ENCODE results near the gene IL12RB2. TPM values are rescaled to one million over a fixed set of nuclear protein-coding genes. Genes with fewer than 3 reads are reported as not detected.

IL12RB2 gene
- total RNA-seq, 1 donor from 2014 or later, result 1.1 TPM

- H3K4me1 Mint-ChIP-seq, result peaks cover 45% of the 10 kb centered on the region
Observed at GRCh38 chr1:67427947-67428346, 120.3 kb downstream of the IL12RB2 start.

GRCh38 chr1:67429011-67429527, 121.4 kb downstream of the IL12RB2 start:
- no peak for TF ChIP-seq CTCF (IDR thresholded peaks at IDR 0.05)
- no peaks in the 10 kb centered on the region for H3K27me3 Mint-ChIP-seq
- ATAC-seq (ENCODE audit: low read depth) (no peak), DNase-seq (peak; percentile 29)
- POLR2A ChIA-PET, result interaction anchor here (0.5 to 4.5 kb wide), 13 partner anchors 13 to 639 kb away, joined by 3 to 39 read pairs (median 4); partner anchors contain the start of genes DNAI4, GADD45A, MIER1 and SLC35D1
- CTCF ChIA-PET, result interaction anchor here (2.2 kb wide), 1 partner anchor 71 kb away, joined by 9 read pairs; no protein-coding TSS in a partner anchor
- intact Hi-C loops (cut with micrococcal nuclease), result loop anchor here (2.0 to 5.0 kb wide), 2 partner anchors 14 to 197 kb away; no protein-coding TSS in a partner anchor
- peaks cover 56% of the 10 kb centered on the region for H3K4me1 Mint-ChIP-seq
- peak overlapping the region; percentile 98 for H3K4me3 Mint-ChIP-seq
- no peaks in the 10 kb centered on the region for H3K9me3 Mint-ChIP-seq
- H3K36me3 Mint-ChIP-seq (ENCODE audit: low read depth), result peaks cover 65% of the 10 kb centered on the region
- peak overlapping the region; percentile 99 for H3K27ac Mint-ChIP-seq

More at GRCh38 chr1:67427947-67428346, 120.3 kb downstream of the IL12RB2 start:
- Mint-ChIP-seq H3K36me3 (ENCODE audit: low read depth) (peaks cover 75% of the 10 kb centered on the region), H3K27ac (peak overlapping the region; percentile 46), H3K9me3 (no peaks in the 10 kb centered on the region), H3K4me3 (peak overlapping the region; percentile 98), H3K27me3 (no peaks in the 10 kb centered on the region)
- DNase-seq, result no peak
- no peak for TF ChIP-seq CTCF (IDR thresholded peaks at IDR 0.05)
- ChIA-PET POLR2A (interaction anchor here (0.6 to 1.1 kb wide), 2 partner anchors 12 to 255 kb away, joined by 3 to 13 read pairs; no protein-coding TSS in a partner anchor), CTCF (no interaction called here)
- ATAC-seq (ENCODE audit: low read depth), result no peak
- intact Hi-C loops (cut with micrococcal nuclease), result loop anchor here (2.0 to 5.0 kb wide), 2 partner anchors 13 to 196 kb away; no protein-coding TSS in a partner anchor

- intact Hi-C loops (cut with micrococcal nuclease), result loop anchor here (1.0 to 10.0 kb wide), 13 partner anchors 15 to 1093 kb away; partner anchors contain the start of genes GADD45A and SLC35D1
- DNase-seq (peak; percentile 33), ATAC-seq (ENCODE audit: low read depth) (peak; percentile 9)
- Mint-ChIP-seq H3K27me3 (no peaks in the 10 kb centered on the region), H3K36me3 (ENCODE audit: low read depth) (peaks cover 58% of the 10 kb centered on the region), H3K4me1 (peaks cover 63% of the 10 kb centered on the region), H3K27ac (peak overlapping the region; percentile 99), H3K4me3 (peak overlapping the region; percentile 98), H3K9me3 (no peaks in the 10 kb centered on the region)
- CTCF ChIA-PET, result interaction anchor here (1.5 to 2.2 kb wide), 2 partner anchors 71 to 196 kb away, joined by 4 to 9 read pairs; no protein-coding TSS in a partner anchor
- TF ChIP-seq CTCF (IDR thresholded peaks at IDR 0.05), result no peak
- POLR2A ChIA-PET, result interaction anchor here (0.5 to 4.5 kb wide), 16 partner anchors 12 to 1098 kb away, joined by 3 to 39 read pairs (median 4); partner anchors contain the start of genes DNAI4, GADD45A, MIER1 and SLC35D1
Observed at GRCh38 chr1:67429528-67430357, 122.1 kb downstream of the IL12RB2 start.

- Mint-ChIP-seq H3K27me3 (no peaks in the 10 kb centered on the region), H3K36me3 (ENCODE audit: low read depth) (peaks cover 50% of the 10 kb centered on the region), H3K4me1 (peaks cover 59% of the 10 kb centered on the region), H3K4me3 (peak within 1 kb of the TSS; percentile 98), H3K27ac (peak within 1 kb of the TSS; percentile 99), H3K9me3 (no peaks in the 10 kb centered on the region)
- DNase-seq (peak; percentile 91), ATAC-seq (ENCODE audit: low read depth) (peak; percentile 86)
- CTCF ChIA-PET, result interaction anchor here (1.5 to 2.2 kb wide), 2 partner anchors 70 to 196 kb away, joined by 4 to 9 read pairs; no protein-coding TSS in a partner anchor
- POLR2A ChIA-PET, result interaction anchor here (0.6 to 4.5 kb wide), 14 partner anchors 11 to 1099 kb away, joined by 3 to 39 read pairs (median 5); partner anchors contain the start of genes DNAI4, GADD45A, MIER1 and SLC35D1
- intact Hi-C loops (cut with micrococcal nuclease), result loop anchor here (1.0 to 10.0 kb wide), 12 partner anchors 59 to 1094 kb away; partner anchors contain the start of genes GADD45A and SLC35D1
- no peak for TF ChIP-seq CTCF (IDR thresholded peaks at IDR 0.05)
Observed at GRCh38 chr1:67430358-67431155, 122.9 kb downstream of the IL12RB2 start, which contains the start of gene SERBP1. Gene SERBP1, minus strand, starts transcription at chr1:67430402. Its CDS starts 102 bp downstream, at chr1:67430300.

Data from activated B cell treated with CpG ODN at 0.5 μM for 24 hours (primary cell).